Measurements from ENCODE around the gene EMILIN3.

Gene EMILIN3

GRCh38 chr20:41364236-41364855 is 2.3 kb downstream of the EMILIN3 start:
- no peak for DNase-seq (ENCODE audit: low read depth in 2 of 2)

- no peak for DNase-seq (ENCODE audit: low read depth in 2 of 2)
These were observed 3.0 kb downstream of the EMILIN3 start for GRCh38 chr20:41363601-41364000.

- DNase-seq (ENCODE audit: low read depth in 2 of 2), result no peak
These were observed 3.9 kb downstream of the EMILIN3 start for GRCh38 chr20:41362748-41363140.

- DNase-seq (ENCODE audit: low read depth in 2 of 2), result no peak
These were observed 4.6 kb downstream of the EMILIN3 start for GRCh38 chr20:41361757-41362747.

- no peak for DNase-seq (ENCODE audit: low read depth in 2 of 2)
These were observed 5.5 kb downstream of the EMILIN3 start for GRCh38 chr20:41360831-41361756.

GRCh38 chr20:41359541-41360011 is 7.0 kb downstream of the EMILIN3 start:
- DNase-seq (ENCODE audit: low read depth in 2 of 2), result no peak

- DNase-seq (ENCODE audit: low read depth in 2 of 2), result no peak
These were observed 7.9 kb downstream of the EMILIN3 start for GRCh38 chr20:41358717-41359116.

GRCh38 chr20:41358230-41358629 is 8.4 kb downstream of the EMILIN3 start:
- DNase-seq (ENCODE audit: low read depth in 2 of 2), result no peak

GRCh38 chr20:41357424-41358163 is 9.0 kb downstream of the EMILIN3 start:
- no peak for DNase-seq (ENCODE audit: low read depth in 2 of 2)

- no peak for DNase-seq (ENCODE audit: low read depth in 2 of 2)
These were observed 9.7 kb downstream of the EMILIN3 start for GRCh38 chr20:41356951-41357350.

- no peak for DNase-seq (ENCODE audit: low read depth in 2 of 2)
These were observed 10.9 kb downstream of the EMILIN3 start for GRCh38 chr20:41355598-41356203.

GRCh38 chr20:41355192-41355591 is 11.4 kb downstream of the EMILIN3 start:
- no peak for DNase-seq (ENCODE audit: low read depth in 2 of 2)

GRCh38 chr20:41353530-41353929 is 13.1 kb downstream of the EMILIN3 start:
- DNase-seq (ENCODE audit: low read depth in 2 of 2), result no peak

- DNase-seq (ENCODE audit: low read depth in 2 of 2), result no peak
These were observed 14.0 kb downstream of the EMILIN3 start for GRCh38 chr20:41352666-41353065.

- DNase-seq (ENCODE audit: low read depth in 2 of 2), result no peak
These were observed 14.5 kb downstream of the EMILIN3 start for GRCh38 chr20:41352106-41352505.

- DNase-seq (ENCODE audit: low read depth in 2 of 2), result no peak
These were observed 16.1 kb downstream of the EMILIN3 start for GRCh38 chr20:41350408-41350962.

- no peak for DNase-seq (ENCODE audit: low read depth in 2 of 2)
These were observed 16.7 kb downstream of the EMILIN3 start for GRCh38 chr20:41349943-41350342.

GRCh38 chr20:41349266-41349665 is 17.4 kb downstream of the EMILIN3 start:
- DNase-seq (ENCODE audit: low read depth in 2 of 2), result no peak

GRCh38 chr20:41348430-41349172 is 18.0 kb downstream of the EMILIN3 start:
- DNase-seq (ENCODE audit: low read depth in 2 of 2), result no peak
